Peyer's patch (tissue), 4 donors: ENCODE results near the gene LRCOL1. TPM values are rescaled to one million over a fixed set of nuclear protein-coding genes. Genes with fewer than 3 reads are reported as not detected.

Source experiments
- DNase-seq, 3 donors: peaks; one replicate each; pipeline ENCODE4 v3.0.0-alpha.2; 2017 to 2019
- H3K27ac ChIP-seq, 4 donors: fragments of 200-600 bp; sonication (generic); one replicate each; pipeline ENCODE4 v1.5.1; 2016 to 2019
- H3K27me3 ChIP-seq, 2 donors: fragments of 200-600 bp; sonication (generic); one replicate each; pipeline ENCODE4 v1.5.1; 2019
- H3K36me3 ChIP-seq, 3 donors: fragments of 200-600 bp; sonication (generic); one replicate each; pipeline ENCODE4 v1.5.1; 2016 to 2019
- H3K4me1 ChIP-seq, 4 donors: fragments of 200-600 bp; sonication (generic); one replicate each; pipeline ENCODE4 v1.5.1; 2016 to 2019
- H3K4me3 ChIP-seq, 4 donors: fragments of 200-600 bp; sonication (generic); 1 replicate in 3 of 4; 2 replicates in 1 of 4; pipeline ENCODE4 v1.5.1; 2016 to 2019; ENCODE audit warnings: mild to moderate bottlenecking in 1 of 4
- H3K9me3 ChIP-seq, 4 donors: fragments of 200-600 bp; sonication (generic); one replicate each; pipeline ENCODE4 v1.5.1; 2016 to 2019; ENCODE audit warnings: mild to moderate bottlenecking in 1 of 4
- POLR2A ChIP-seq, 2 donors: fragments of 450-650 bp; IDR thresholded peaks; one replicate each; pipeline ENCODE4 v1.5.1; 2017; ENCODE audit warnings: antibody characterized with exemption in 2 of 2, mild to moderate bottlenecking in 2 of 2, moderate library complexity in 2 of 2
- total RNA-seq, 4 donors: library from RNA; depleted of rRNA; stranded (reverse); fragments of >200 nt; gene quantifications; one replicate each; pipeline ENCODE4 v1.1.0, GENCODE V29; 2016
- TF ChIP-seq, protein P1 (sequence below), 6 experiments: fragments of 450-650 bp in 4 of 6; fragments of 200-600 bp in 2 of 6; sonication (generic) in 1 of 6; IDR thresholded peaks; one replicate each; pipeline ENCODE4 v1.5.1; 2017 to 2019; ENCODE audit warnings: antibody characterized with exemption in 6 of 6, mild to moderate bottlenecking in 3 of 6, moderate library complexity in 1 of 6

Gene LRCOL1
- total RNA-seq, 4 donors from 2014 or later, result not detected

- no peak overlapping the region for H3K4me3 ChIP-seq
- DNase-seq, result no peak
- no peak overlapping the region for H3K27ac ChIP-seq
- H3K4me1 ChIP-seq, result no peaks in the 10 kb centered on the region
- H3K27me3 ChIP-seq, result no peaks in the 10 kb centered on the region
- no peaks in the 10 kb centered on the region for H3K9me3 ChIP-seq
- TF ChIP-seq, protein P1, sequence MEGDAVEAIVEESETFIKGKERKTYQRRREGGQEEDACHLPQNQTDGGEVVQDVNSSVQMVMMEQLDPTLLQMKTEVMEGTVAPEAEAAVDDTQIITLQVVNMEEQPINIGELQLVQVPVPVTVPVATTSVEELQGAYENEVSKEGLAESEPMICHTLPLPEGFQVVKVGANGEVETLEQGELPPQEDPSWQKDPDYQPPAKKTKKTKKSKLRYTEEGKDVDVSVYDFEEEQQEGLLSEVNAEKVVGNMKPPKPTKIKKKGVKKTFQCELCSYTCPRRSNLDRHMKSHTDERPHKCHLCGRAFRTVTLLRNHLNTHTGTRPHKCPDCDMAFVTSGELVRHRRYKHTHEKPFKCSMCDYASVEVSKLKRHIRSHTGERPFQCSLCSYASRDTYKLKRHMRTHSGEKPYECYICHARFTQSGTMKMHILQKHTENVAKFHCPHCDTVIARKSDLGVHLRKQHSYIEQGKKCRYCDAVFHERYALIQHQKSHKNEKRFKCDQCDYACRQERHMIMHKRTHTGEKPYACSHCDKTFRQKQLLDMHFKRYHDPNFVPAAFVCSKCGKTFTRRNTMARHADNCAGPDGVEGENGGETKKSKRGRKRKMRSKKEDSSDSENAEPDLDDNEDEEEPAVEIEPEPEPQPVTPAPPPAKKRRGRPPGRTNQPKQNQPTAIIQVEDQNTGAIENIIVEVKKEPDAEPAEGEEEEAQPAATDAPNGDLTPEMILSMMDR (IDR thresholded peaks at IDR 0.05), result no peak
- no peak for TF ChIP-seq POLR2A (IDR thresholded peaks at IDR 0.05)
- H3K36me3 ChIP-seq, result peaks cover 0 to 37% (median 0%) of the 10 kb centered on the region in 3 donors
Measured at GRCh38 chr12:132568826-132569480, 41.4 kb downstream of the LRCOL1 start.

DNA sequence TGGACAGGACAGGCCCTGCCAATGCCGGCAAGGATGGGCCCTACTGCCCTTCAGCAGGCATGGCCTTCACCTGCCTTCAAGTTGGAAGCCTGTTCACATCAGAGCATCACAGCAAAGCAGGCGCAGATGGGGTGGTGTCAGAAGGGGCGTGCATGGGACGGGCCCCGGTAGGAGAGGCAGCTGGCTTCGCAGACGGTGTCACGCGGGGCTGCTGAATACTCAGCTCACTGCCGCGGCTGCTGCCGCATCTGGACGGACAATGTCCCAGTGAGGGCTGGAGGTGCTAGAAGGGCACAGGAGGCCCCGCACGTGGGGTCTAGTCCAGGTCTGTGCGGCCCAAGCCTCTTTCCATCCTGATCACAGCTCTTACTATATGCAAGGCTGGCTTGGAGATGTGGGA is 42.1 kb downstream of the LRCOL1 start:
- TF ChIP-seq, protein P1 (IDR thresholded peaks at IDR 0.05), result no peak
- TF ChIP-seq POLR2A (IDR thresholded peaks at IDR 0.05), result no peak
- Histone ChIP-seq H3K27ac (no peak overlapping the region), H3K4me3 (no peak overlapping the region), H3K36me3 (peaks cover 0 to 32% (median 0%) of the 10 kb centered on the region in 3 donors), H3K27me3 (no peaks in the 10 kb centered on the region), H3K9me3 (no peaks in the 10 kb centered on the region), H3K4me1 (no peaks in the 10 kb centered on the region)
- no peak for DNase-seq

DNA sequence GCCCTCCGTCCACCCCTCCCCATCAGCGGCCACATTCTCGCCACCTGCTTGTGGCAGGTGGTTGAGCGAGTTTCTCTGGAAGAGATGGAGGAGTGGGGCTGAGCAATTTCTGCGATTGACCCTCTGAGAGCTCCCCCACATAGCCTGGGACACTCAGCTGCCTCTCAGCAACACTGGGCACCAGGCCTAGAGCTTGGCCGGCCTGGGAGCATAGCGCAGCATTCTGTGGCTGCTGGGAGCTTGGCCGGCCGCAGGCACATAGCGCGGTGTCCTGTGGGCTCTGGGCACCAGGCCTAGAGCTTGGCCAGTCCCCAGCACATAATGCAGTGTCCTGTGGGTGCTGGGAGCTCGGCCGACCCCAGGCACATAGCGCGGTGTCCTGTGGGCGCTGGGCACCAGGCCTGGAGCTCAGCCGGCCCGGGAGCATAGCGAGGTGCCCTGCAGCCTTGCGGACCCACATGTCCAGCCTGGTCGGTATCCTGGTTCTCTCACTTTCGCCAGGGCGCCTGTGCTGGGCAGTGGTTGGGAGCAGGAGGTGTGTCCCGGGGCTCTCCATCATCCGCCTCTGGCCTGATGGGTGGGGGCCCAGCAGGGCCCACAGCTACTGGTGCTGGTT is 43.8 kb downstream of the LRCOL1 start:
- H3K9me3 ChIP-seq, result no peaks in the 10 kb centered on the region
- H3K27ac ChIP-seq, result no peak overlapping the region
- peaks cover 0 to 21% (median 0%) of the 10 kb centered on the region in 3 donors for H3K36me3 ChIP-seq
- peaks cover 0 to 6% (median 0%) of the 10 kb centered on the region in 4 donors for H3K4me1 ChIP-seq
- no peak overlapping the region for H3K4me3 ChIP-seq
- no peaks in the 10 kb centered on the region for H3K27me3 ChIP-seq
- DNase-seq, result no peak
- TF ChIP-seq, protein P1 (IDR thresholded peaks at IDR 0.05), result no peak
- TF ChIP-seq POLR2A (IDR thresholded peaks at IDR 0.05), result no peak

DNA sequence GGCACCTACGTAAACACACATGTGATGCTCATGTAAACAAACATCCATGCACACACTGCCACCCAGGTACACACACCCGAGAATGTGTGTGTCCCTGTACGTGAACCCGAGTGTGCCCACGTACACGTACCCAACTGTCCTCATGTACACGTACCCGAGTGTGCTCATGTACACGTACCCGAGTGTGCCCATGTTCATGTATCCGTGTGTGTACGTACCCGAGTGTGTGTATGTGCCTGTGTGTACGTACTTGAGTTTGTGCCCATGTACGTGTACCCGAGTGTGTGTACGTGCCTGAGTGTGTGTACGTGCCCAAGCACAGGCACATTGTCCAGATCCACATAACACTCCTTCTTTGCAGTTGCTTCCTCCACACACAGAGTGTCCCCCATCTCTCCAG is 45.0 kb downstream of the LRCOL1 start:
- TF ChIP-seq, protein P1 (IDR thresholded peaks at IDR 0.05), result no peak
- TF ChIP-seq POLR2A (IDR thresholded peaks at IDR 0.05), result no peak
- Histone ChIP-seq H3K9me3 (no peaks in the 10 kb centered on the region), H3K4me3 (no peak overlapping the region), H3K36me3 (peaks cover 0 to 8% (median 0%) of the 10 kb centered on the region in 3 donors), H3K27me3 (no peaks in the 10 kb centered on the region), H3K4me1 (peaks cover 0 to 17% (median 6%) of the 10 kb centered on the region in 4 donors), H3K27ac (no peak overlapping the region)
- no peak for DNase-seq

DNA sequence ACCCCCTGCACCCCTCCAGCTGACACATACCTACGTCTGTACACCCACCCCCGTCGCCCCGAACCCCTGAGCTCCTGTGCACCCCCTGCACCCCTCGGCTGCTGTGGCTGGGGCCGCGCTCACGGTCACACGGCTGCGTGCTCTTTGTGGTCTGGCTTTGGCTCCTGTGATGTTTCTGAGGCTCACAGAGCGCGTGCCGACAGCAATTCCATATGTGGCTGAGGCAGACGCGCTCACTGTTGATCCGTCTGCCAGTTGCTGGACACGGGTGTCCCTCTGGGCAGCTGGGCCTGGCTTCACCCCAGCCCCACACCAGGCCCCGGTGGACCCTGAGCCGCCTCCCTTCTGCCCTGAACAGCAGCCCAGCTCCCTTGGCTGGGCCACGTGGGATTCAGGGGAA is 46.5 kb downstream of the LRCOL1 start:
- no peak for DNase-seq
- TF ChIP-seq POLR2A (IDR thresholded peaks at IDR 0.05), result no peak
- TF ChIP-seq, protein P1 (IDR thresholded peaks at IDR 0.05), result no peak
- H3K4me3 ChIP-seq, result no peak overlapping the region
- peaks cover 0 to 8% (median 0%) of the 10 kb centered on the region in 3 donors for H3K36me3 ChIP-seq
- H3K4me1 ChIP-seq, result peaks cover 0 to 24% (median 14%) of the 10 kb centered on the region in 4 donors
- H3K27ac ChIP-seq, result no peak overlapping the region
- no peaks in the 10 kb centered on the region for H3K27me3 ChIP-seq
- H3K9me3 ChIP-seq, result no peaks in the 10 kb centered on the region
